NCI-H1417 (cell line): ENCODE results near the gene NPIPA7.
"Not testable (repeated sequence)": the region's sequence is repeated elsewhere in the genome, so short reads cannot be mapped to it uniquely, and the experiment has no call there.

Source experiments
- DNase-seq, 3 experiments: peaks; one replicate each; lab custom pipeline; 2025; lab: John Stamatoyannopoulos, UW

Gene NPIPA7

GRCh38 chr16:16378840-16379239, at the start of gene NPIPA7:
TSS of gene NPIPA7 (plus strand) at chr16:16379140. CDS start at chr16:16379245, 105 bp downstream.
- not testable (repeated sequence) for DNase-seq

- not testable (repeated sequence) for DNase-seq
Observed at GRCh38 chr16:16331466-16331865, 47.5 kb upstream of the NPIPA7 start.

DNA sequence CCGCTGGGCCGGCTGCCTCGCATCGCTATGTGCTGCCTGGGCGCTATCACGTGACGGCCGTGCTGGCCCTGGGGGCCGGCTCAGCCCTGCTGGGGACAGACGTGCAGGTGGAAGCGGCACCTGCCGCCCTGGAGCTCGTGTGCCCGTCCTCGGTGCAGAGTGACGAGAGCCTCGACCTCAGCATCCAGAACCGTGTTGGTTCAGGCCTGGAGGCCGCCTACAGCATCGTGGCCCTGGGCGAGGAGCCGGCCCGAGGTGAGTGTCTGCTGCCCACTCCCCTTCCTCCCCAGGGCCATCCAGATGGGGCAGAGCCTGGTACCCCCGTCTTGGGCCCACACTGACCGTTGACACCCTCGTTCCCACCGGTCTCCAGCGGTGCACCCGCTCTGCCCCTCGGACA, 21.4 kb upstream of the NPIPA7 start:
- DNase-seq: not testable (repeated sequence)

DNA sequence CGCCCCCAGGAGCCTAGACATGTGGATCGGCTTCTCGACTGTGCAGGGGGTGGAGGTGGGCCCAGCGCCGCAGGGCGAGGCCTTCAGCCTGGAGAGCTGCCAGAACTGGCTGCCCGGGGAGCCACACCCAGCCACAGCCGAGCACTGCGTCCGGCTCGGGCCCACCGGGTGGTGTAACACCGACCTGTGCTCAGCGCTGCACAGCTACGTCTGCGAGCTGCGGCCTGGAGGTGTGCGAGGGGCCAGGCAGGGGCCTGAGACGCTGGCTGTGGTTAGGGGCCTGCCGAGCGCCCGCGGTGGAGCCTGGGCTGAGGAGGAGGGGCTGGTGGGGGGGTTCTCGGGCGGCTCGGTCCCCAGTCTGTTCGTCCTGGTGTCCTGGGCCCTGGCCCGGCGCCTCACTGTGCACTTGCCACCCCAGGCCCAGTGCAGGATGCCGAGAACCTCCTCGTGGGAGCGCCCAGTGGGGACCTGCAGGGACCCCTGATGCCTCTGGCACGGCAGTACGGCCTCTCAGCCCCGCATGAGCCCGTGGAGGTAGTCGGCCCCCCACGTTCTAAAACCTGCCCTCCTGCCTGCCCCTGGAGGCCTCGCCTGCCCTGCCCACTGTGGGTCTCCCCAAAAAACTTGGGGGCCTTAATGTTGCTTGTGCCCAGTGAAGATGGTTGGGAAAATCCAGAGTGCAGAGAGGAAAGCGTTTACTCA, 20.2 kb upstream of the NPIPA7 start:
- not testable (repeated sequence) for DNase-seq

DNA sequence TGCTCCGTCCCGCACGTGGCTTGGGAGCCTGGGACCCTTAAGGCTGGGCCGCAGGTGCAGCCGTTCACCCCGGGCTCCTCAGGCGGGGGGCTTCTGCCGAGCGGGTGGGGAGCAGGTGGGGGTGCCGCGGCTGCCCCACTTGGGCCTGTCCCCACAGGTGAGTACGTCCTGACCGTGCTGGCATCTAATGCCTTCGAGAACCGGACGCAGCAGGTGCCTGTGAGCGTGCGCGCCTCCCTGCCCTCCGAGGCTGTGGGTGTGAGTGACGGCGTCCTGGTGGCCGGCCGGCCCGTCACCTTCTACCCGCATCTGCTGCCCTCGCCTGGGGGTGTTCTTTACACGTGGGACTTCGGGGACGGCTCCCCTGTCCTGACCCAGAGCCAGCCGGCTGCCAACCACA, 15.3 kb upstream of the NPIPA7 start:
- DNase-seq: not testable (repeated sequence)

DNA sequence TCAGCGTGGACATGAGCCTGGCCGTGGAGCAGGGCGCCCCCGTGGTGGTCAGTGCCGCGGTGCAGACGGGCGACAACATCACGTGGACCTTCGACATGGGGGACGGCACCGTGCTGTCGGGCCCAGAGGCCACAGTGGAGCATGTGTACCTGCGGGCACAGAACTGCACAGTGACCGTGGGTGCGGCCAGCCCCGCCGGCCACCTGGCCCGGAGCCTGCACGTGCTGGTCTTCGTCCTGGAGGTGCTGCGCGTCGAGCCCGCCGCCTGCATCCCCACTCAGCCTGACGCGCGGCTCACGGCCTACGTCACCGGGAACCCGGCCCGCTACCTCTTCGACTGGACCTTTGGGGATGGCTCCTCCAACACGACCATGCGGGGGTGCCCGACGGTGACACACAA, 14.8 kb upstream of the NPIPA7 start:
- DNase-seq: not testable (repeated sequence)

DNA sequence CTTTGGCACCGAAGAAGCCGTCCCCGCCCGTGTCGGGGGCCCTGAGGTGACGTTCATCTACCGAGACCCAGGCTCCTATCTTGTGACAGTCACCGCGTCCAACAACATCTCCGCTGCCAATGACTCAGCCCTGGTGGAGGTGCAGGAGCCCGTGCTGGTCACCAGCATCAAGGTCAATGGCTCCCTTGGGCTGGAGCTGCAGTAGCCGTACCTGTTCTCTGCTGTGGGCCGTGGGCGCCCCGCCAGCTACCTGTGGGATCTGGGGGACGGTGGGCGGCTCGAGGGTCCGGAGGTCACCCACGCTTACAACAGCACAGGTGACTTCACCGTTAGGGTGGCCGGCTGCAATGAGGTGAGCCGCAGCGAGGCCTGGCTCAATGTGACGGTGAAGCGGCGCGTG, 14.2 kb upstream of the NPIPA7 start:
- not testable (repeated sequence) for DNase-seq

GRCh38 chr16:16365319-16365718, 13.6 kb upstream of the NPIPA7 start:
- DNase-seq: not testable (repeated sequence)

- DNase-seq: not testable (repeated sequence)
Observed at GRCh38 chr16:16365851-16366250, 13.1 kb upstream of the NPIPA7 start.

DNA sequence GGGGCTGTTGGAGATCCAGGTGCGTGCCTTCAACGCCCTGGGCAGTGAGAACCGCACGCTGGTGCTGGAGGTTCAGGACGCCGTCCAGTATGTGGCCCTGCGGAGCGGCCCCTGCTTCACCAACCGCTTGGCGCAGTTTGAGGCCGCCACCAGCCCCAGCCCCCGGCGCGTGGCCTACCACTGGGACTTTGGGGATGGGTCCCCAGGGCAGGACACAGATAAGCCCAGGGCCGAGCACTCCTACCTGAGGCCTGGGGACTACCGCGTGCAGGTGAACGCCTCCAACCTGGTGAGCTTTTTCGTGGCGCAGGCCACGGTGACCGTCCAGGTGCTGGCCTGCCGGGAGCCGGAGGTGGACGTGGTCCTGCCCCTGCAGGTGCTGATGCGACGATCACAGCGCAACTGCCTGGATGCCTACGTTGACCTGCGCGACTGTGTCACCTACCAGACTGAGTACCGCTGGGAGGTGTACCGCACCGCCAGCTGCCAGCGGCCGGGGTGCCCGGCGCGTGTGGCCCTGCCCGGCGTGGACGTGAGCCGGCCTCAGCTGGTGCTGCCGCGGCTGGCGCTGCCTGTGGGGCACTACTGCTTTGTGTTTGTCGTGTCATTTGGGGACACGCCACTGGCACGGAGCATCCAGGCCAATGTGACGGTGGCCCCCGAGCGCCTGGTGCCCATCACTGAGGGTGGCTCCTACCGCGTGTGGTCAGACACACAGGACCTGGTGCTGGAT, 12.2 kb upstream of the NPIPA7 start:
- DNase-seq: not testable (repeated sequence)

DNA sequence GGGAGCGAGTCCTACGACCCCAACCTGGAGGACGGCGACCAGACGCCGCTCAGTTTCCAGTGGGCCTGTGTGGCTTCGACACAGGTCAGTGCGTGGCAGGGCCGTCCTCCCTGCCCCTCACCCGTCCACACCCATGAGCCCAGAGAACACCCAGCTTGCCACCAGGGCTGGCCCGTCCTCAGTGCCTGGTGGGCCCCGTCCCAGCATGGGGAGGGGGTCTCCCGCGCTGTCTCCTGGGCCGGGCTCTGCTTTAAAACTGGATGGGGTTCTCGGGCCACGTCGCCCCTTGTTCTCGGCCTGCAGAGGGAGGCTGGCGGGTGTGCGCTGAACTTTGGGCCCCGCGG, 11.7 kb upstream of the NPIPA7 start:
- not testable (repeated sequence) for DNase-seq

DNA sequence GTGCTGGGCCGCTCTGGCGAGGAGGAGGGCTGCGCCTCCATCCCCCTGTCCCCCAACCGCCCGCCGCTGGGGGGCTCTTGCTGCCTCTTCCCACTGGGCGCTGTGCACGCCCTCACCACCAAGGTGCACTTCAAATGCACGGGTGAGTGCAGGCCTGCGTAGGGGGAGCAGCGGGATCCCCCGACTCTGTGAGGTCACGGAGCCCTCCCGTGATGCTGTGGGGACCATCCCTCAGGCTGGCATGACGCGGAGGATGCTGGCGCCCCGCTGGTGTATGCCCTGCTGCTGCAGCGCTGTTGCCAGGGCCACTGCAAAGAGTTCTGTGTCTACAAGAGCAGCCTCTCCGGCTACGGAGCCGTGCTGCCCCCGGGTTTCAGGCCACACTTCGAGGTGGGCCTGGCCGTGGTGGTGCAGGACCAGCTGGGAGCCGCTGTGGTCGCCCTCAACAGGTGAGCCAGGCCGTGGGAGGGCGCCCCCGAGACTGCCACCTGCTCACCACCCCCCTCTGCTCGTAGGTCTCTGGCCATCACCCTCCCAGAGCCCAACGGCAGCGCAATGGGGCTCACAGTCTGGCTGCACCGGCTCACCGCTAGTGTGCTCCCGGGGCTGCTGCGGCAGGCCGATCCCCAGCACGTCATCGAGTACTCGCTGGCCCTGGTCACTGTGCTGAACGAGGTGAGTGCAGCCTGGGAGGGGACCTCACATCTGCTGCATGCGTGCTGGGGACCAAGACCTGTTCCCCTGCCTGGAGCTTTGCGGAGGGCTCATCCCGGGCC, 9.7 kb upstream of the NPIPA7 start:
- DNase-seq: not testable (repeated sequence)

- DNase-seq: not testable (repeated sequence)
Observed at GRCh38 chr16:16371136-16371735, 7.7 kb upstream of the NPIPA7 start.

GRCh38 chr16:16374192-16374591, 4.7 kb upstream of the NPIPA7 start:
- not testable (repeated sequence) for DNase-seq

- DNase-seq: not testable (repeated sequence)
Observed at GRCh38 chr16:16399685-16400084, 20.7 kb downstream of the NPIPA7 start.

DNA sequence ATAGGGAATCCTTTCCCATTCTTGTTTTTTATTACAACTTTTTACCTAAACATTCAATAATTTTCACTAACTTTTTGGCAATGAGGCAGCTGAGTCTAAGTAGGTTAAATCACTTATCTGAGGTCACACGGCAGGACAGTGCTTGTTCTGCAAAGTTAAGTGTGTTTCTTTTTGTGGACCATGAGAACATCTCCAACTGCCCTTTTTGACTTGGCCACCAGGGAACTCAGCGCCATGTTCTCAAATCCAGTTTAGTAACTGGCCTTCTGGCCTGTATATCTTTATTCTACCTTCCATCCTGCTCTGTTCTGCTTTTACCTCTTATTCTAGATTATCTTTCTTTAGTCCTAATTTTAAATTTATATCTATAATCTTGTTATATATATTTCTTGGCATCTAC, 23.4 kb downstream of the NPIPA7 start:
- not testable (repeated sequence) for DNase-seq

- not testable (repeated sequence) for DNase-seq
Observed at GRCh38 chr16:16404283-16404682, 25.3 kb downstream of the NPIPA7 start.

GRCh38 chr16:16405421-16405820, 26.5 kb downstream of the NPIPA7 start:
- not testable (repeated sequence) for DNase-seq

DNA sequence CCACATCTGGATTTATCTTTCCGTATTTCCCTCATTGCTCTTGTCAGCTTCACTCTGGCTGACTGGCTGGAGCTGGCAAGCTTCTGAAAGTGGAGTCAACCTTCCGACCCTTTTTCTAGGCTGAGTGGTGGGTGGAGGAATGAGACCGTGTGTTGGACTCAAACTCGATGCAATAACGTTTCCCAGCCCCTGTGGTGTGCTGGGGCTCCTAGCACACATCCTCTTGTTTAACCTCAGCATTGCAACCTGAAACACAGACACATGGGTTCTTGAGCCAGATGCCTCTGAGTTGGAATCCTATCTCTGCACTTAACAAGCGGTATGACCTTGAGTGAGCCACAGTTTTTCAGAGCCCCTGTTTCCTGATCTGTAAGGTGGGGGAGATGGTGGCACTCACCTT, 29.5 kb downstream of the NPIPA7 start:
- DNase-seq: not testable (repeated sequence)

- not testable (repeated sequence) for DNase-seq
Observed at GRCh38 chr16:16413773-16414172, 34.8 kb downstream of the NPIPA7 start.

DNA sequence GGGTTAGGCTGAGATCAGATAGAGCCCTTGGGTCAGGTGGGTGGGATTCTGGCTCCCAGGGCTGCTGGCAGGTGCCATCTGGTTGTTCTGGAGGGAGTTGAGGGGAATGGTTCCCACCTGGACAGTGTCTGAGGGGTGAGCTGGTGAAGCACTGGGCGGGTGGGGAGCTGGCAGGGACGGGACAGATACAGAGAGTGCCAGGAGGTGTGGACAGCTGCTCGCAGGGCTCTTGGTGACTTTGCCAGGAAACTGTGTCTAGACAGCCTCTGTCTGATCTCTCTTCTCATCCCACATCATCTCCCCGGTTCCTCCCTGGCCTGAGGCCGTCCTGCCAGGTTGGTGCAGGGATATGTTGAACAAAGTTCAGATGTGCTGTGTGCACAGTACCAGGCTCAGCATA, 38.1 kb downstream of the NPIPA7 start:
- not testable (repeated sequence) for DNase-seq

DNA sequence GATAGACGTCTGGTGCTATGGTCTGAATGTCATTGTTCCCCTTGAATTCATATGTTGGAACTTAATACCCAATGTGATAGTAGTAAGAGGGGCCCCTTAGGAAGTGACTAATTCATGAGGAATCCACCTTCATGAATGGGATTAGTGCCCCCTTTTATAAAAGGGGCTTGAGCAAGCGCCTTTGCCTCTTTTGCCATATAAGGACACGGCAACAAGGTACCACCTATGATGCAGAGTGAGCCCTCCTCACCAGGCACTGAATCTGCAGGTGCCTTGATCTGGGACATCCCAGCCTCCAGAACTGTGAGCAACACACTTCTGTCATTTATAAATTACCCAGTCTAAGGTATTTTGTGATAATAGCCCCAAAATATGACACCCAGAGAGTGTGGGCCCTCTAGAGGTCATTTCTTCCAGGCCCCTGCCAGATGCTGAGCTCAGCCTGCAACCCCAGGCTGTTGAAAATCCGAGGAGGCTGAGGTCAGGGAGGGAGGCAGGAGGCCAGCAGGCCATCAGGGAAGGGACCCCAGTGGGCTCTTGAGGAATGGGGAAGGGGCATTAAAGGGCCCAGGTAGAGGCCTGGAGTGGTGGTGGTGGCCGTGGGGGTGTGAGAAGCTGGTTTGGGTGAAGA, 39.1 kb downstream of the NPIPA7 start:
- DNase-seq: not testable (repeated sequence)
